ENCODE measurements around the gene ARHGEF12.

The ARHGEF12 gene

DNA sequence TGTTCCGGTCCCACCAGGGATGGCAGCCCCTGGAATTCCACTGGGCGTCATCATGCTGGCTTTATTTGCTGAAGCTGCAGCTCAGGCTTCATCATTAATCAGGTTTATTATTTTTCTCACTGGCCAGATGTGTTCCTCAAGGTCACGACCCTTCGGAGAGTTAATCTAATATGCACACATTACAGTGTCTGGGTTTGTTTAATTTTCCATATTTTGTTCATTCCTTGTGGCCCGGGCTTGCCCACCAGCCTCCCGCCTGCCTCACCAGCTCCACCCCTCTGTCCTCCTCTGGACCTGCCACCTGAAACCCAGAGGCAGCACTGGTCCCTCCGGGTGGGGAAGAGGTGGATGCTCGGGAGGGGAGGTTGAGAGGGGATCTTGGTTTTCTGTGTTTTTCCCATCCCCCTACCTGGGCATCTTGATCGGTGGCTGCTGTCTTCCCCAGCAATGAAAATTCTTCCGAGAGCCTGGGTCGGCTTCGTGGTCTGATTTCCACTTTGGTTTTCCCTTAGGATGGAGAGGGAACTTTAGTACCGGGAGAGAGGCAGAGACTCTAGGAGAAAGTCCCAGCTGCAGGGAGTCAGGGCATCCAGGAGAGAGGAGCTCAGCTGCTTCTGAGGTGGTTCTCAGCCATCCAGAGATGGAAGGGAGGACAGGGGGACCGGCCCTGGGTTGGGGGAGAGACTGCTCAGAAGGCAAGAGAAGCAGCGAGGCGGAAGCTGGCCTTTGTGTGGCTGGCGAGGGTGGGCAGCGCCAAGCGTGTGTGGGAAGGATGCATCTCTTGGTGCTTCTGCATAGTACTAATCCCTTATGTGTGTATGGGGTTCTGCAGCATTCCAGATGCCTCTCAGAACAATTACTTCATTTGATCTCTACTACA is 177.5 kb downstream of the ARHGEF12 start:
- Histone ChIP-seq H3K4ac (ENCODE audit: low read depth in 1 of 2, low read length in 2 of 2) (no peak overlapping the region), H3K18ac (ENCODE audit: low read depth in 1 of 2, low read length in 2 of 2) (no peak overlapping the region), H3K9me3 (ENCODE audit: control insufficient read depth, low read length) (no peaks in the 10 kb centered on the region), H3K79me1 (replicated peaks; ENCODE audit: low read length, poor library complexity, severe bottlenecking) (no peaks in the 10 kb centered on the region), H3K4me1 (ENCODE audit: control insufficient read depth, insufficient read depth, low read depth, low read length) (peaks cover 23% of the 10 kb centered on the region), H3K14ac (ENCODE audit: low read length in 2 of 2) (no peak overlapping the region), H4K8ac (ENCODE audit: low read length) (no peak overlapping the region), H2BK15ac (ENCODE audit: low read depth, poor library complexity, severe bottlenecking) (no peak overlapping the region), H3K27ac (ENCODE audit: low read length, poor library complexity, severe bottlenecking) (no peak overlapping the region), H2AFZ (ENCODE audit: low read depth, low read length) (no peak overlapping the region), H3K9ac (ENCODE audit: low read length) (no peak overlapping the region), H2BK5ac (ENCODE audit: low read depth, low read length, poor library complexity, severe bottlenecking) (no peak overlapping the region), H2BK12ac (ENCODE audit: low read length in 2 of 2) (no peak overlapping the region), H4K91ac (ENCODE audit: low read length) (peak overlapping the region; percentile 23), H2AK5ac (ENCODE audit: low read length, severe bottlenecking) (no peak overlapping the region), H3K23ac (ENCODE audit: low read length in 2 of 2) (no peak overlapping the region), H3K36me3 (ENCODE audit: control insufficient read depth in 1 of 2, insufficient read depth in 2 of 2, low read depth in 1 of 2, low read length in 2 of 2) (no peaks in the 10 kb centered on the region), H2BK120ac (ENCODE audit: low read depth, low read length) (no peak overlapping the region), H3K4me3 (ENCODE audit: insufficient read depth in 1 of 2, low read depth in 1 of 2, low read length in 2 of 2) (no peak overlapping the region), H3K4me2 (ENCODE audit: low read length, poor library complexity, severe bottlenecking) (no peak overlapping the region), H3K27me3 (ENCODE audit: control insufficient read depth in 1 of 2, insufficient read depth in 1 of 2, low read length in 2 of 2) (peaks cover 20 to 77% of the 10 kb centered on the region in 2 experiments)
- WGBS: 88% methylated on average over 14 of the region's 19 CpGs
- DNase-seq: no peak

DNA sequence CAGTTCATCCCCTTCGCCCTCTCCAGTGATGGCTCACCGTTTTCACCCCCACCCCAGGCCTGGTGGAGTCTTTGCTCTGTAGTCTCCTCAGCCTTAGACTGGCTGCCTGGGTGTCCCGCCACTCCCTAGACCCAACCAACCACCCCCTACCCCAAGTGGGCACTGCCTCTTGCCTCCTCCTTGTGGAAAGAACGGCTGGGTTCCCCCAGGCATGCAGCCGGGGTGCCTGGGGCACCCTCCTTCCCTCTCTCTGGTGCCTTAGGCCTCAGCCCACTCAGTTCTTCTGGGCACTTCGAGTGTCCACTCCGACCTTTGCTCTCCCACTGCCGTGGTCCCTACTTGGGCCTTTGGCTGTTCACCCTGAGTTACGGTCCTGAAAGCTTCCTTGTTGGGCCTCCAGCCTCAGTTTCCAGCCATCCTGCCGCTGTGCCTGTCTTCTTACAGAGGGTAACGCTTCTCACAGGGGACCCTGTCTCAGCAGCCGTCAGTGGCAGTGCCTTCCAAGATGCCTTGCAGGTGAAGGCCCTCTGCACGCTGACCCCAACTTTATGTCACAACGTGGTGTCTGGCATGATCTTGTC is 178.4 kb downstream of the ARHGEF12 start:
- Histone ChIP-seq H3K23ac (ENCODE audit: low read length in 2 of 2) (no peak overlapping the region), H2AK5ac (ENCODE audit: low read length, severe bottlenecking) (no peak overlapping the region), H3K4me2 (ENCODE audit: low read length, poor library complexity, severe bottlenecking) (no peak overlapping the region), H3K14ac (ENCODE audit: low read length in 2 of 2) (no peak overlapping the region), H3K18ac (ENCODE audit: low read depth in 1 of 2, low read length in 2 of 2) (no peak overlapping the region), H2BK12ac (ENCODE audit: low read length in 2 of 2) (no peak overlapping the region), H3K27ac (ENCODE audit: low read length, poor library complexity, severe bottlenecking) (no peak overlapping the region), H2BK5ac (ENCODE audit: low read depth, low read length, poor library complexity, severe bottlenecking) (no peak overlapping the region), H3K79me1 (replicated peaks; ENCODE audit: low read length, poor library complexity, severe bottlenecking) (no peaks in the 10 kb centered on the region), H2AFZ (ENCODE audit: low read depth, low read length) (no peak overlapping the region), H2BK15ac (ENCODE audit: low read depth, poor library complexity, severe bottlenecking) (no peak overlapping the region), H3K4me3 (ENCODE audit: insufficient read depth in 1 of 2, low read depth in 1 of 2, low read length in 2 of 2) (no peak overlapping the region), H3K4me1 (ENCODE audit: control insufficient read depth, insufficient read depth, low read depth, low read length) (peaks cover 23% of the 10 kb centered on the region), H2BK120ac (ENCODE audit: low read depth, low read length) (no peak overlapping the region), H3K4ac (ENCODE audit: low read depth in 1 of 2, low read length in 2 of 2) (no peak overlapping the region), H3K36me3 (ENCODE audit: control insufficient read depth in 1 of 2, insufficient read depth in 2 of 2, low read depth in 1 of 2, low read length in 2 of 2) (no peaks in the 10 kb centered on the region), H3K9me3 (ENCODE audit: control insufficient read depth, low read length) (no peaks in the 10 kb centered on the region), H3K27me3 (ENCODE audit: control insufficient read depth in 1 of 2, insufficient read depth in 1 of 2, low read length in 2 of 2) (peaks cover 12 to 75% of the 10 kb centered on the region in 2 experiments), H3K9ac (ENCODE audit: low read length) (no peak overlapping the region), H4K8ac (ENCODE audit: low read length) (no peak overlapping the region), H4K91ac (ENCODE audit: low read length) (no peak overlapping the region)
- WGBS: 92% methylated on average over 14 of the region's 14 CpGs
- no peak for DNase-seq

DNA sequence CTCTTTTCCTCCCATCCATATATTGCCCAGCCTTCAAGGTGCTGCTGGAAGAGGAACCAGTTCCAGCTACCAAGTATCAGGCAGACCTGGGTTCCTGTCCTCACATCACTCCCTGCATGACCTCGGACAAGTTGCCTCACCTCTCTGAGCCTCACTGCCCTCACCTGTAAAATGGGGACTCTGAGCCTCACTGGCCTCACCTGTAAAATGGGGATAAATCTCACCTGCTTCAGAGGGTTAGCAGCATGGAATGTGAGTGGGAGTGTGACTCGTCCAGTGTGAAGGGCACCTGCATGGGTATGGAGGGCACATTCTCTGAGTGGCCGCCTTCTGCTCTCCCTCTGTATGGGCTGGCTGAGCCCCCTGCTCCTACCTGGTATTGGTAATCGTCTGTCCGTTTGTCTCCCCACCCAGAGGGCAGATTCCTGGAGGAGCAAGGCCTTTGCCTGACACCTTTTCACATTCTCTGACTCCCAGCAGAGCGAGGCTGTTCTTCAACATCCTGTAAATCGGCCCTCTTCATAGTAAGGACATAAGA is 179.0 kb downstream of the ARHGEF12 start:
- H3K4ac ChIP-seq (ENCODE audit: low read depth in 1 of 2, low read length in 2 of 2): no peak overlapping the region

More for the DNA sequence above, 179.0 kb downstream of the ARHGEF12 start:
- H3K36me3 ChIP-seq (ENCODE audit: control insufficient read depth in 1 of 2, insufficient read depth in 2 of 2, low read depth in 1 of 2, low read length in 2 of 2): no peaks in the 10 kb centered on the region
- WGBS: 86% methylated on average over 5 of the region's 7 CpGs
- DNase-seq: no peak
- H2BK120ac ChIP-seq (ENCODE audit: low read depth, low read length): no peak overlapping the region
- no peaks in the 10 kb centered on the region for H3K9me3 ChIP-seq (ENCODE audit: control insufficient read depth, low read length)
- no peak overlapping the region for H3K14ac ChIP-seq (ENCODE audit: low read length in 2 of 2)
- no peak overlapping the region for H2BK5ac ChIP-seq (ENCODE audit: low read depth, low read length, poor library complexity, severe bottlenecking)
- H3K4me1 ChIP-seq (ENCODE audit: control insufficient read depth, insufficient read depth, low read depth, low read length): peaks cover 23% of the 10 kb centered on the region
- no peak overlapping the region for H2BK15ac ChIP-seq (ENCODE audit: low read depth, poor library complexity, severe bottlenecking)
- H2AK5ac ChIP-seq (ENCODE audit: low read length, severe bottlenecking): no peak overlapping the region
- no peaks in the 10 kb centered on the region for H3K79me1 ChIP-seq (replicated peaks; ENCODE audit: low read length, poor library complexity, severe bottlenecking)
- H3K18ac ChIP-seq (ENCODE audit: low read depth in 1 of 2, low read length in 2 of 2): no peak overlapping the region
- no peak overlapping the region for H4K8ac ChIP-seq (ENCODE audit: low read length)
- no peak overlapping the region for H3K4me2 ChIP-seq (ENCODE audit: low read length, poor library complexity, severe bottlenecking)
- peak overlapping the region; percentile 7 for H4K91ac ChIP-seq (ENCODE audit: low read length)
- no peak overlapping the region for H2AFZ ChIP-seq (ENCODE audit: low read depth, low read length)
- no peak overlapping the region for H3K27ac ChIP-seq (ENCODE audit: low read length, poor library complexity, severe bottlenecking)
- no peak overlapping the region for H2BK12ac ChIP-seq (ENCODE audit: low read length in 2 of 2)
- no peak overlapping the region for H3K9ac ChIP-seq (ENCODE audit: low read length)
- H3K4me3 ChIP-seq (ENCODE audit: insufficient read depth in 1 of 2, low read depth in 1 of 2, low read length in 2 of 2): no peak overlapping the region
- peaks cover 8 to 73% of the 10 kb centered on the region in 2 experiments for H3K27me3 ChIP-seq (ENCODE audit: control insufficient read depth in 1 of 2, insufficient read depth in 1 of 2, low read length in 2 of 2)
- no peak overlapping the region for H3K23ac ChIP-seq (ENCODE audit: low read length in 2 of 2)

All from mesenchymal stem cell (in vitro differentiated cells and primary cell).